Calu3 (cell line): ENCODE results near the gene DLX1. TPM values are rescaled to one million over a fixed set of nuclear protein-coding genes. Genes with fewer than 3 reads are reported as not detected.

Experiments
- BruUV-seq: library from RNA; stranded (reverse); fragments of 400-500 nt; replicated peaks from 2 replicates; lab custom pipeline; 2021; lab: Mats Ljungman, UMichigan
- CTCF ChIA-PET: fragments of 300-600 bp; sonication (Branson Sonifier 250); formaldehyde crosslinking; loops from one replicate; lab custom pipeline; 2022; ENCODE audit warnings: antibody characterized with exemption; lab: Charles Lee
- DNase-seq: peaks from one replicate; pipeline ENCODE4 v3.0.0; 2022
- H3K27ac Mint-ChIP-seq: one replicate; pipeline ENCODE4 v1.8.0; 2022; ENCODE audit warnings: mixed read lengths; ENCODE audit not compliant: unreplicated experiment
- H3K27me3 Mint-ChIP-seq: one replicate; pipeline ENCODE4 v1.8.0; 2022; ENCODE audit warnings: mixed read lengths; ENCODE audit not compliant: unreplicated experiment
- H3K36me3 Mint-ChIP-seq: one replicate; pipeline ENCODE4 v1.8.0; 2022; ENCODE audit warnings: mild to moderate bottlenecking, moderate library complexity, mixed read lengths; ENCODE audit not compliant: insufficient read depth, unreplicated experiment
- H3K4me1 Mint-ChIP-seq: one replicate; pipeline ENCODE4 v1.8.0; 2022; ENCODE audit warnings: mild to moderate bottlenecking, low read depth, mixed read lengths; ENCODE audit not compliant: unreplicated experiment
- H3K4me3 Mint-ChIP-seq: one replicate; pipeline ENCODE4 v1.8.0; 2022; ENCODE audit warnings: mild to moderate bottlenecking, low read depth, moderate library complexity, mixed read lengths; ENCODE audit not compliant: unreplicated experiment
- H3K9me3 Mint-ChIP-seq: one replicate; pipeline ENCODE4 v1.8.0; 2022; ENCODE audit warnings: low read depth, mixed read lengths; ENCODE audit not compliant: unreplicated experiment
- CTCF ChIP-seq: fragments of 200-600 bp; IDR thresholded peaks from one replicate; pipeline ENCODE4 v1.8.0; 2022; ENCODE audit warnings: antibody characterized with exemption; ENCODE audit not compliant: unreplicated experiment
- intact Hi-C: fragments of 100-400 bp; cut with micrococcal nuclease; formaldehyde crosslinking; loops from one replicate; pipeline ENCODE4 v1.10.0; 2022; ENCODE audit not compliant: unreplicated experiment
- total RNA-seq: library from RNA; stranded (reverse); gene quantifications from 2 replicates; pipeline ENCODE4 v1.2.3, GENCODE V29; 2022

Gene DLX1
- total RNA-seq, 1 experiment from 2014 or later = not detected

DNA sequence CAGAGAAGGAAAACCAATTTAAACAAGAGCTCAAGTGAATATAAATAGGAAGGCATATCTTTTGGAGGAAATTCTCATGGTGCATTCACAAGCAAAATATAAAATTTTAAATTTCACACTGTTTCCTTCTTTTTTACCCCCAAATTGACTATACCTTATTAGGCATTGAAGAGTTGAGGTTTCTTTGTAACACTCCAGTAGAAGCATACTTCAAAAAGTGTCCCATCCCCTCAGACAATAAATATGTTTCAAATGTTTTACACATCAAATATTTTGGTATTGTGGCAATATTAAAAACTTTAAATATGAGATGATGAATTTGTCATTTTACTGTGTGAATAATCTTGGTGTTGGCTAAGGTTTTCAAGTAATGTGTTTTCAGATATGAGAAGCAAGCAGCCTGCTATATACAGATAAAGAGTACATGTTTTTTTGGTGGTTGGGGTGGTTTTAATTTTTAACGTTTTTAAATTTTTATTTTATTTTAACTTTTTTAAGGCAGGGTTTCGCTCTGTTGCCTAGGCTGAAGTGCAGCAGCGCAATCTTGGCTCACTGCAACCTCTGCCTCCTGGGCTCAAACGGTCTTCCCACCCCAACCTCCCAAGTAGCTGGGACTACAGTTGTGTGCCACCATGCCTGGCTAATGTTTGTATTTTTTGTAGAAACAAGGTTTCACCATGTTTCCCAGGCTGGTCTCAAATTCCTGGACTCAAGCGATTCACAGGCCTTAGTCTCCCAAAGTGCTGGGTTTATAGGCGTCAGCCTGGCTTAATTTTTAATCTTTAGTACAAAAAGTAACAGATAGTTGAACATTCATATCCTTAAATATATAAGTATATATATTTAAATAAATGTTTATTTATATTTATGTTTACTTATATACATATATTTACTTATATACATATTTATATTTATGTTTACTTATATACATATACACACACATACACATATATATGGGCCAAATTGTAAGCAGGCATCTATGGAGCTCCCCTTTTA is 36.5 kb upstream of the DLX1 start:
- no peaks in the 10 kb centered on the region for H3K9me3 Mint-ChIP-seq
- BruUV-seq = no TSS peak
- H3K4me3 Mint-ChIP-seq = no peak overlapping the region
- CTCF ChIA-PET = interaction anchor here (0.6 kb wide), 1 partner anchor 367 kb away, joined by 3 read pairs; no protein-coding TSS in a partner anchor
- TF ChIP-seq CTCF = no peak
- no peaks in the 10 kb centered on the region for H3K27me3 Mint-ChIP-seq
- intact Hi-C loops = no loop called here
- H3K4me1 Mint-ChIP-seq = no peaks in the 10 kb centered on the region
- no peaks in the 10 kb centered on the region for H3K36me3 Mint-ChIP-seq
- no peak overlapping the region for H3K27ac Mint-ChIP-seq
- no peak for DNase-seq

DNA sequence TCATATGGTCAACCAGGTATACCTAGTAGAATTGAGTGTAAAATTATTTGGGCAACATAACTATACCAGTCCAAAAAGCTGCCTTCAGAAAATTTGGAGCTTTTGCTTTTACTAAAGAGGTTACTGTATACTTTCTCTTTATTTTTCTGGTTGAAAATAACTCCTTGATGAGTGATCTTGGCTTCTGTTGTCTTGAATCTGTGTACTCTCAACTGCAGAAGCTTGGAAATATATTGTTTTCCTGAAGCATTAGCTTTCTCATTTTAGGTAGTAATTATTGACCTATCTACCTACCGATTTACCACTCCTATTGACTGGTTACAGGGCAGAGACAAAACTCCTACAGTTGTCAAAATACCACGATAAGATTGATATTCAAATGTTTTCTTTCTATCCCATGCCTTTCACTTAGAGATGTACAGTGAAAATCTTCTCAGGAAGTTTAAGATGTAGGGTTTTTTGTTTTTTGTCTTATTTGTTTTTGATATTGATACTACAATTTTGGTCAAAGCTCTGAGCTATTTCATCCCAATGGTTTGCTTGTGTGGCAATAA is 35.7 kb upstream of the DLX1 start:
- H3K9me3 Mint-ChIP-seq = no peaks in the 10 kb centered on the region
- intact Hi-C loops = no loop called here
- BruUV-seq = no TSS peak
- H3K4me3 Mint-ChIP-seq = no peak overlapping the region
- DNase-seq = no peak
- TF ChIP-seq CTCF = no peak
- CTCF ChIA-PET = no interaction called here
- H3K36me3 Mint-ChIP-seq = no peaks in the 10 kb centered on the region
- H3K27me3 Mint-ChIP-seq = no peaks in the 10 kb centered on the region
- H3K27ac Mint-ChIP-seq = no peak overlapping the region
- H3K4me1 Mint-ChIP-seq = no peaks in the 10 kb centered on the region

DNA sequence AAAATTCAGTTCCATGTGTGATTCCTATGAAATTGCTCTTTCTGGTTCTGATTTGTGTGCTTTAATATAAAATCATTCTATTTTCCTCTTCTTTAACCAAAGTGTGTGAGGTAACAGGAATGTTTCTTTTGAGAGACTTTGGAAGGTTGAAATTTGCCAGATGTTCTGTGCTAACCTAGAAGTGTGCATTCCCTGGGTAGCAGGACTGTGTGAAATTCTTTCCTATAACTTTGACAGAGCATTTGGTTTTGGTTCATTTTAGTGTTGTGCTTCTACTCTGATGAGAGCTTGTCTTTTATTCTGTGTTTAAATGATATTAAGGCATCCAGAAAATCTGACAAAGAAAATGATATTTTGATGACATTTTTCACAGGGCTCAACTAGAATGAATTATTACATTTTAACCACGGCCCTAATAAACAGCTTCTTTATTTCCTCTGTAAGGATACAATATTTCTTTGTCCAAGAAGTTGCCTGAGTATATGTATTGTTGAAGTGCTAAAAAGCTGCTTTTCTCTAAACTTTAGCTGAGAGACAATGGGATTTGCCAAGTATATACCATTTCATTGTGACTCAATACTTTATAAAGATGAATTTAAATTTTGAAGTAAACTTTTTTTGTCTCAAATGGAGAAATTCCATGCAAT is 34.7 kb upstream of the DLX1 start:
- H3K36me3 Mint-ChIP-seq = no peaks in the 10 kb centered on the region
- H3K27ac Mint-ChIP-seq = no peak overlapping the region
- DNase-seq = no peak
- no peaks in the 10 kb centered on the region for H3K4me1 Mint-ChIP-seq
- H3K9me3 Mint-ChIP-seq = no peaks in the 10 kb centered on the region
- no peak overlapping the region for H3K4me3 Mint-ChIP-seq
- no peak for TF ChIP-seq CTCF
- CTCF ChIA-PET = no interaction called here
- H3K27me3 Mint-ChIP-seq = no peaks in the 10 kb centered on the region
- intact Hi-C loops = no loop called here
- BruUV-seq = no TSS peak
